Esophagus muscularis mucosa (tissue), 3 donors: Measurements from ENCODE around the gene CRYBG2.

ENCODE experiments used
- CTCF ChIP-seq, 3 experiments: fragments of 200-600 bp in 2 of 3; fragments of 450-650 bp in 1 of 3; sonication (generic) in 2 of 3; IDR thresholded peaks; one replicate each; pipeline ENCODE4 v1.5.1; 2017 to 2019; ENCODE audit warnings: antibody characterized with exemption in 3 of 3, mild to moderate bottlenecking in 2 of 3, moderate library complexity in 1 of 3
- POLR2A ChIP-seq: fragments of 450-650 bp; IDR thresholded peaks from one replicate; pipeline ENCODE4 v1.6.1; 2017; ENCODE audit warnings: antibody characterized with exemption, moderate library complexity, mild to moderate bottlenecking, low read depth

- no peak for TF ChIP-seq POLR2A
- TF ChIP-seq CTCF (IDR thresholded peaks at IDR 0.05): no peak
These were observed 16.3 kb downstream of the CRYBG2 start for GRCh38 chr1:26337625-26338024.
